Bronchial epithelial cell (primary cell): Measurements from ENCODE around the gene CUTC. TPM values are rescaled to one million over a fixed set of nuclear protein-coding genes. Genes with fewer than 3 reads are reported as not detected.

Experiments
- DNase-seq: peaks from one replicate; pipeline ENCODE4 v3.0.0-alpha.2; 2010; ENCODE audit warnings: low read depth
- FAIRE-seq: peaks from 2 replicates; lab custom pipeline; 2011; peaks lifted over from hg19 to GRCh38; lab: Jason Lieb, UNC
- H3K27me3 ChIP-seq: 2 replicates; pipeline ENCODE4 v1.5.1; 2011; ENCODE audit warnings: low read length; ENCODE audit not compliant: control insufficient read depth, insufficient read depth
- H3K36me3 ChIP-seq: 2 replicates; pipeline ENCODE4 v1.5.1; 2011; ENCODE audit warnings: low read length; ENCODE audit not compliant: control insufficient read depth, insufficient read depth
- H3K4me3 ChIP-seq: 2 replicates; pipeline ENCODE4 v1.5.1; 2011; ENCODE audit warnings: mild to moderate bottlenecking, low read depth, low read length, control low read depth
- CTCF ChIP-seq: IDR thresholded peaks from 2 replicates; pipeline ENCODE4 v1.5.1; 2011; ENCODE audit warnings: mild to moderate bottlenecking, moderate library complexity, low read length, control low read depth, inconsistent platforms; ENCODE audit not compliant: insufficient read depth, severe bottlenecking
- total RNA-seq: library from RNA; depleted of rRNA; stranded (reverse); fragments of >200 nt; gene quantifications from 2 replicates; pipeline ENCODE4 v1.2.1, GENCODE V29; 2014

The CUTC gene
- total RNA-seq, 1 donor from 2014 or later = 25.0 TPM

GRCh38 chr10:99767901-99768300 is 35.9 kb downstream of the CUTC start:
- no peak overlapping the region for H3K4me3 ChIP-seq
- no peaks in the 10 kb centered on the region for H3K27me3 ChIP-seq
- FAIRE-seq (no peak), DNase-seq (no peak)
- TF ChIP-seq CTCF = no peak
- H3K36me3 ChIP-seq = no peaks in the 10 kb centered on the region

DNA sequence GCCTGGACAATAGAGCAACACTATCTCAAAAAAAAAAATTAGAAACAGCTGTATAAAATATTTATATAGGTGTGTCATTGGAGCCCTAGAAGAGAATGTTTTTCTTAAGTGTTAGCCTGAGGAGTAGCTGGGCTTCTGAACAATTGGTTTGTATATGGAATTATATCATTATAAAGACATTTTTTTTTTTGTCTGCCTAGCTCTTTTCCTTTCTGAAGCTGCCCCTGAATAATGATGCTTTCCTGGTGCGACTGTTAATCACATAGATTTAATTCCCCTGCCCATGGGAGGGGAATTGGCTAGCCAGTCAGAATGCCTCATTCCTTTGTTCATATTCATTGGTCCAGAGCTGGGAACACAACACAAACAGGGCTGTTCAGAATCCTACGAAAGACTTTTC is 36.5 kb downstream of the CUTC start:
- TF ChIP-seq CTCF = no peak
- Histone ChIP-seq H3K27me3 (no peaks in the 10 kb centered on the region), H3K36me3 (no peaks in the 10 kb centered on the region), H3K4me3 (no peak overlapping the region)
- FAIRE-seq (no peak), DNase-seq (no peak)

DNA sequence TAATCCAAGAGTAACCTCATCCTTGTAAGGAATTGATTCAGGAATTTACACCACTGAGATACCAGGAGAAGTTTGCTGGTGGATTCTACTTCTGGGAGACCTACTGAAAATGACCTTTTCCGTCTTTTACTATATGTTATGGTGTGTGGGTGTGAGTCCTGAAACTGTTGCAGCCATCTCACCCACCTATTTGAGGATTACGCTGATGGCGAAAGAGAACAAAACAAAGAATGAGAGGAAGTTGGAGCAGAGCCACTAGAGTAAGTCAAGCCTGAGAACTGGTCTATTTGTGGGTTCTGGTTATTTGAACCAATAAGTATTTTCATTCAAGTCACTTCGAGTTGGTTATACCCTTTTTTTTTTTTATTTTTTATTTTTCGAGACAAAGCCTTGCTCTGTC is 37.7 kb downstream of the CUTC start:
- no peak for TF ChIP-seq CTCF
- DNase-seq (no peak), FAIRE-seq (no peak)

DNA sequence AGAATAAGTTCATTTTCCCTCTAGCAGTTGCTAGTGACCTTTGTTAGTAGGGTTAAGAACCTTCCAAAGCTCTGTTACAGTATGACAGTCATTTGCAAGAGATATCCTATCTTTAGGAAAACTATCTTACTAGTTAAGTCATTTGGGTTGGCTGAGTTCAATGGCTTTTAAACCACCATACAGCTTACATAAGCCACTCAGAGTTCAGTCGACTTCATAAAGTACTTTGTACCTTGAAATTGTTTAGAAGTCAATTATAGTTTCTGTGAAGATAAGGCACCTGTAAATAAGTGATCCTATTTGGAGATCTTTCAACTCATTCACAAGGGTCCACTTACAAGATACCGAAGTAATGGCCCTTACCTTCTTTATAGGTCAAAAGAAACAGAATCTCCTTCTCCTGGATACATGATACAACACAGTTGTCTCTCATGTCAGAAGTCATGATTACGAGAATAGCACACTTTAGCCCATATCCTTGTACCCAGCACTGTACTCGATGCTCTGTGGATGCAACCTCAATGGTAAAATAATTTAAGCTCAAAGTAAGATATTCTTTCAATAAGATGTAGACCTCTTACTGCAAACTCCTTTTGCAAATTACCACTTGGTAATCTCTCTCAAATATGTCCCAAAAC is 38.5 kb downstream of the CUTC start:
- Histone ChIP-seq H3K4me3 (no peak overlapping the region), H3K27me3 (no peaks in the 10 kb centered on the region), H3K36me3 (no peaks in the 10 kb centered on the region)
- TF ChIP-seq CTCF = no peak
- FAIRE-seq (no peak), DNase-seq (no peak)

More for the DNA sequence above, 37.7 kb downstream of the CUTC start:
- Histone ChIP-seq H3K27me3 (no peaks in the 10 kb centered on the region), H3K4me3 (no peak overlapping the region), H3K36me3 (no peaks in the 10 kb centered on the region)

GRCh38 chr10:99775850-99776249 is 43.8 kb downstream of the CUTC start:
- DNase-seq = peak; percentile 96
- TF ChIP-seq CTCF = no peak
- no peak for FAIRE-seq
- no peaks in the 10 kb centered on the region for H3K36me3 ChIP-seq
- no peaks in the 10 kb centered on the region for H3K27me3 ChIP-seq
- no peak overlapping the region for H3K4me3 ChIP-seq
